Neural cell (in vitro differentiated cells): ENCODE results near the gene LRBA. TPM values are rescaled to one million over a fixed set of nuclear protein-coding genes. Genes with fewer than 3 reads are reported as not detected.

ENCODE experiments used
- H2AFZ ChIP-seq: fragments of 200-600, 300-800 bp; sonication (generic), shearing (Covaris generic); 2 replicates; pipeline ENCODE4 v1.6.0; 2014; ENCODE audit warnings: low read depth, mild to moderate bottlenecking, antibody characterized with exemption, low read length, moderate library complexity
- H3F3A ChIP-seq: fragments of 200-600 bp; shearing (Covaris generic); 2 replicates; pipeline ENCODE4 v1.6.1; 2016; ENCODE audit warnings: mild to moderate bottlenecking, moderate library complexity, mixed read lengths, antibody characterized with exemption, low read length; ENCODE audit not compliant: insufficient read depth, poor library complexity, severe bottlenecking
- H3K27ac ChIP-seq: fragments of 200-600, 300-800 bp; sonication (generic), shearing (Covaris generic); 2 replicates; pipeline ENCODE4 v1.5.1; 2014; ENCODE audit warnings: mild to moderate bottlenecking, low read length, moderate library complexity
- H3K27me3 ChIP-seq: fragments of 300-800, 200-600 bp; sonication (generic), shearing (Covaris generic); 2 replicates; pipeline ENCODE4 v1.6.0; 2014; ENCODE audit warnings: mild to moderate bottlenecking, low read depth, low read length, moderate library complexity; ENCODE audit not compliant: insufficient read depth
- H3K36me3 ChIP-seq: fragments of 300-800, 200-600 bp; sonication (generic), shearing (Covaris generic); 2 replicates; pipeline ENCODE4 v1.5.1; 2014; ENCODE audit warnings: mild to moderate bottlenecking, antibody characterized with exemption, low read length, moderate library complexity; ENCODE audit not compliant: insufficient read depth
- H3K4me2 ChIP-seq: fragments of 300-800, 200-600 bp; sonication (generic), shearing (Covaris generic); 2 replicates; pipeline ENCODE4 v1.6.0; 2014; ENCODE audit warnings: mild to moderate bottlenecking, low read length
- H3K4me3 ChIP-seq: fragments of 300-800, 200-600 bp; sonication (generic), shearing (Covaris generic); 2 replicates; pipeline ENCODE4 v1.5.1; 2014; ENCODE audit warnings: mild to moderate bottlenecking, low read length, moderate library complexity
- H3K79me2 ChIP-seq: fragments of 200-600 bp; shearing (Covaris generic); replicated peaks from 2 replicates; pipeline ENCODE4 v1.6.0; 2014; ENCODE audit warnings: mild to moderate bottlenecking, low read length, moderate library complexity; ENCODE audit not compliant: insufficient read depth
- H3K9ac ChIP-seq: fragments of 300-800, 200-600 bp; sonication (generic), shearing (Covaris generic); 2 replicates; pipeline ENCODE4 v1.6.1; 2016; ENCODE audit warnings: mild to moderate bottlenecking, low read length, mixed read lengths
- H3K9me2 ChIP-seq: fragments of 200-600 bp; shearing (Covaris generic); 2 replicates; pipeline ENCODE4 v1.6.1; 2016; ENCODE audit warnings: mild to moderate bottlenecking, low read length, mixed read lengths; ENCODE audit not compliant: insufficient read depth
- H3K9me3 ChIP-seq: fragments of 200-600, 300-800 bp; sonication (generic), shearing (Covaris generic); 2 replicates; pipeline ENCODE4 v1.6.1; 2016; ENCODE audit warnings: mild to moderate bottlenecking, mixed run types, low read length, moderate library complexity, mixed read lengths
- H4K20me1 ChIP-seq: fragments of 200-600 bp; shearing (Covaris generic); 2 replicates; pipeline ENCODE4 v1.6.1; 2016; ENCODE audit warnings: mild to moderate bottlenecking, mixed run types; ENCODE audit not compliant: insufficient read depth
- EP300 ChIP-seq: fragments of 450-650 bp; conservative IDR thresholded peaks from 2 replicates; pipeline ENCODE4 v1.6.1; 2014; ENCODE audit warnings: antibody characterized with exemption, mild to moderate bottlenecking, moderate library complexity; ENCODE audit not compliant: poor library complexity, severe bottlenecking
- EZH2 ChIP-seq: fragments of 200-600, 300-800 bp; shearing (Covaris generic), sonication (generic); IDR thresholded peaks from 2 replicates; pipeline ENCODE4 v1.6.1; 2014; ENCODE audit warnings: antibody characterized with exemption, low read length, borderline replicate concordance, mild to moderate bottlenecking; ENCODE audit not compliant: insufficient read depth, poor library complexity, severe bottlenecking
- POLR2AphosphoS5 ChIP-seq: IDR thresholded peaks from 2 replicates; pipeline ENCODE4 v1.6.1; 2012
- TAF1 ChIP-seq: IDR thresholded peaks from 2 replicates; pipeline ENCODE4 v1.6.1; 2012; ENCODE audit warnings: low read depth
- polyA plus RNA-seq: library from polyadenylated mRNA; depleted of rRNA; stranded (reverse); fragments of >200 nt; gene quantifications from 2 replicates; pipeline ENCODE4 v1.2.3, GENCODE V29; 2014
- TF ChIP-seq, protein P1 (sequence below): IDR thresholded peaks from 2 replicates; pipeline ENCODE4 v1.6.1; 2012; ENCODE audit warnings: borderline replicate concordance

Gene LRBA
- polyA plus RNA-seq, 1 donor from 2014 or later = 7.1 TPM

GRCh38 chr4:150583287-150584110 lies 431.6 kb downstream of the LRBA start:
- Histone ChIP-seq H4K20me1 (no peaks in the 10 kb centered on the region), H3K4me2 (no peak overlapping the region), H3K9ac (no peak overlapping the region), H3K9me2 (no peaks in the 10 kb centered on the region), H3K4me3 (peak overlapping the region; percentile 53), H3F3A (no peaks in the 10 kb centered on the region), H3K79me2 (no peaks in the 10 kb centered on the region), H3K36me3 (no peaks in the 10 kb centered on the region), H2AFZ (no peak overlapping the region), H3K27me3 (peaks cover 98% of the 10 kb centered on the region), H3K9me3 (no peaks in the 10 kb centered on the region), H3K27ac (no peak overlapping the region)
- TF ChIP-seq EZH2 (no peak), TAF1 (no peak), POLR2AphosphoS5 (peak; percentile 45), EP300 (no peak)

DNA sequence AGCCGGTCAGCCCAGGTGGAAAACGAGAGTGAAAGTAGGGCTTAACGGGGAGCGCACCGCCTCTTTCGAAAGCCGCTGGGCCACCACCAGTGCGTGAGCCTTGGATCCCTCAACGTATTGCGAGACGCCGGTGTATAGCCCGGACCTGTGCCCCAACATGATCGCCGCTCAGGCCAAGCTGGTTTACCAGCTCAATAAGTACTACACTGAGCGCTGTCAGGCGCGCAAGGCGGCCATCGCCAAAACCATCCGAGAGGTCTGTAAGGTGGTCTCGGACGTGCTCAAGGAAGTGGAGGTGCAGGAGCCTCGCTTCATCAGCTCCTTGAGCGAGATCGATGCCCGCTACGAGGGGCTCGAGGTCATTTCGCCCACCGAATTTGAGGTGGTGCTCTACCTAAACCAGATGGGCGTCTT lies 432.2 kb downstream of the LRBA start:
- H3F3A ChIP-seq = no peaks in the 10 kb centered on the region
- no peaks in the 10 kb centered on the region for H3K79me2 ChIP-seq
- no peak overlapping the region for H3K9ac ChIP-seq
- H4K20me1 ChIP-seq = no peaks in the 10 kb centered on the region
- no peak overlapping the region for H2AFZ ChIP-seq
- H3K4me2 ChIP-seq = no peak overlapping the region
- TF ChIP-seq EZH2 = peak; percentile 90
- TF ChIP-seq, protein P1, sequence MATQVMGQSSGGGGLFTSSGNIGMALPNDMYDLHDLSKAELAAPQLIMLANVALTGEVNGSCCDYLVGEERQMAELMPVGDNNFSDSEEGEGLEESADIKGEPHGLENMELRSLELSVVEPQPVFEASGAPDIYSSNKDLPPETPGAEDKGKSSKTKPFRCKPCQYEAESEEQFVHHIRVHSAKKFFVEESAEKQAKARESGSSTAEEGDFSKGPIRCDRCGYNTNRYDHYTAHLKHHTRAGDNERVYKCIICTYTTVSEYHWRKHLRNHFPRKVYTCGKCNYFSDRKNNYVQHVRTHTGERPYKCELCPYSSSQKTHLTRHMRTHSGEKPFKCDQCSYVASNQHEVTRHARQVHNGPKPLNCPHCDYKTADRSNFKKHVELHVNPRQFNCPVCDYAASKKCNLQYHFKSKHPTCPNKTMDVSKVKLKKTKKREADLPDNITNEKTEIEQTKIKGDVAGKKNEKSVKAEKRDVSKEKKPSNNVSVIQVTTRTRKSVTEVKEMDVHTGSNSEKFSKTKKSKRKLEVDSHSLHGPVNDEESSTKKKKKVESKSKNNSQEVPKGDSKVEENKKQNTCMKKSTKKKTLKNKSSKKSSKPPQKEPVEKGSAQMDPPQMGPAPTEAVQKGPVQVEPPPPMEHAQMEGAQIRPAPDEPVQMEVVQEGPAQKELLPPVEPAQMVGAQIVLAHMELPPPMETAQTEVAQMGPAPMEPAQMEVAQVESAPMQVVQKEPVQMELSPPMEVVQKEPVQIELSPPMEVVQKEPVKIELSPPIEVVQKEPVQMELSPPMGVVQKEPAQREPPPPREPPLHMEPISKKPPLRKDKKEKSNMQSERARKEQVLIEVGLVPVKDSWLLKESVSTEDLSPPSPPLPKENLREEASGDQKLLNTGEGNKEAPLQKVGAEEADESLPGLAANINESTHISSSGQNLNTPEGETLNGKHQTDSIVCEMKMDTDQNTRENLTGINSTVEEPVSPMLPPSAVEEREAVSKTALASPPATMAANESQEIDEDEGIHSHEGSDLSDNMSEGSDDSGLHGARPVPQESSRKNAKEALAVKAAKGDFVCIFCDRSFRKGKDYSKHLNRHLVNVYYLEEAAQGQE = no peak
- H3K36me3 ChIP-seq = no peaks in the 10 kb centered on the region
- no peaks in the 10 kb centered on the region for H3K9me2 ChIP-seq
- H3K27me3 ChIP-seq = peaks cover 100% of the 10 kb centered on the region
- no peaks in the 10 kb centered on the region for H3K9me3 ChIP-seq
- H3K4me3 ChIP-seq = peak overlapping the region; percentile 53
- no peak overlapping the region for H3K27ac ChIP-seq

GRCh38 chr4:150582146-150582872 lies 432.8 kb downstream of the LRBA start, which contains the start of gene MAB21L2:
MAB21L2 (plus strand) TSS chr4:150582151; CDS start chr4:150583030, 879 bp downstream.
- no peaks in the 10 kb centered on the region for H4K20me1 ChIP-seq
- no peaks in the 10 kb centered on the region for H3K9me3 ChIP-seq
- peaks cover 100% of the 10 kb centered on the region for H3K27me3 ChIP-seq
- no peak within 1 kb of the TSS for H3K27ac ChIP-seq
- no peaks in the 10 kb centered on the region for H3K9me2 ChIP-seq
- H3K4me2 ChIP-seq = no peak within 1 kb of the TSS
- no peak within 1 kb of the TSS for H2AFZ ChIP-seq
- H3F3A ChIP-seq = no peaks in the 10 kb centered on the region
- no peak within 1 kb of the TSS for H3K9ac ChIP-seq
- H3K4me3 ChIP-seq = peak within 1 kb of the TSS; percentile 53
- no peaks in the 10 kb centered on the region for H3K36me3 ChIP-seq
- H3K79me2 ChIP-seq = no peaks in the 10 kb centered on the region
- peak; percentile 23 for TF ChIP-seq POLR2AphosphoS5
- TF ChIP-seq, protein P1 = no peak
